GM12872 (cell line): ENCODE data around the gene SH2B3.

Experiments used
- CTCF ChIP-seq: IDR thresholded peaks from 3 replicates; pipeline ENCODE4 v1.5.1; 2011; ENCODE audit warnings: low read depth, mild to moderate bottlenecking, low read length, moderate library complexity; ENCODE audit not compliant: insufficient read depth

Gene SH2B3

GRCh38 chr12:111482462-111482861 is 76.7 kb downstream of the SH2B3 start:
- peak; percentile 29; the same call in 2 of the 3 replicates for TF ChIP-seq CTCF

- no peak for TF ChIP-seq CTCF
Observed at GRCh38 chr12:111488271-111488670, 82.5 kb downstream of the SH2B3 start.

GRCh38 chr12:111488798-111489197 is 83.1 kb downstream of the SH2B3 start:
- no peak for TF ChIP-seq CTCF

- no peak for TF ChIP-seq CTCF
Observed at GRCh38 chr12:111494676-111495075, 89.0 kb downstream of the SH2B3 start.
